SK-N-SH (cell line): Measurements from ENCODE around the gene SMURF1.

ENCODE experiments used
- CTCF ChIP-seq: fragments of 200-600 bp; sonication (generic); IDR thresholded peaks from 2 replicates; pipeline ENCODE4 v1.6.1; 2017; ENCODE audit warnings: antibody characterized with exemption, mild to moderate bottlenecking, moderate library complexity
- GABPA ChIP-seq: IDR thresholded peaks from 2 replicates; pipeline ENCODE4 v1.4.0; 2012; ENCODE audit warnings: low read depth, mild to moderate bottlenecking
- MAX ChIP-seq: IDR thresholded peaks from 2 replicates; pipeline ENCODE4 v1.4.0; 2012; ENCODE audit warnings: low read depth
- MXI1 ChIP-seq: IDR thresholded peaks from 2 replicates; pipeline ENCODE4 v1.6.1; 2012; ENCODE audit warnings: mild to moderate bottlenecking, low read depth, low read length, improper control_type of control experiment
- POLR2AphosphoS5 ChIP-seq: IDR thresholded peaks from 2 replicates; pipeline ENCODE4 v1.6.1; 2012; ENCODE audit warnings: low read depth, low read length
- RCOR1 ChIP-seq: fragments of 150-350 bp; IDR thresholded peaks from 2 replicates; pipeline ENCODE4 v1.6.1; 2017; ENCODE audit warnings: antibody characterized with exemption, low read length
- RXRA ChIP-seq: IDR thresholded peaks from 2 replicates; pipeline ENCODE4 v1.4.0; 2012; ENCODE audit warnings: low read depth, mild to moderate bottlenecking, borderline replicate concordance

GRCh38 chr7:99008921-99009530 lies 134.9 kb downstream of the SMURF1 start:
- TF ChIP-seq CTCF (no peak), RXRA (no peak), MXI1 (no peak), RCOR1 (no peak), POLR2AphosphoS5 (no peak), MAX (no peak), GABPA (no peak)
